NCI-H748 (cell line): ENCODE measurements around the gene KCNIP3.
A peak's percentile ranks its signal among the peaks of the same experiment; 100 is the strongest.

Source experiments
- DNase-seq: peaks from one replicate; lab custom pipeline; 2025; ENCODE audit not compliant: unreplicated experiment; lab: John Stamatoyannopoulos, UW

Gene KCNIP3

GRCh38 chr2:95294579-95295250, 2.4 kb upstream of the KCNIP3 start:
- DNase-seq, result no peak

- no peak for DNase-seq
These were observed 1.8 kb upstream of the KCNIP3 start for GRCh38 chr2:95295376-95295775.

GRCh38 chr2:95296011-95296410, 1.1 kb upstream of the KCNIP3 start:
- peak; percentile 49 for DNase-seq

- DNase-seq, result no peak
These were observed 670 bp downstream of the KCNIP3 start for GRCh38 chr2:95297639-95298395.

GRCh38 chr2:95298486-95299111, 1.5 kb downstream of the KCNIP3 start:
- no peak for DNase-seq

- DNase-seq, result no peak
These were observed 2.8 kb downstream of the KCNIP3 start for GRCh38 chr2:95299961-95300360.

GRCh38 chr2:95300450-95300849, 3.3 kb downstream of the KCNIP3 start:
- no peak for DNase-seq

GRCh38 chr2:95301186-95301585, 4.0 kb downstream of the KCNIP3 start:
- no peak for DNase-seq

GRCh38 chr2:95301876-95302641, 4.9 kb downstream of the KCNIP3 start:
- no peak for DNase-seq

- no peak for DNase-seq
These were observed 6.2 kb downstream of the KCNIP3 start for GRCh38 chr2:95303191-95303919.

- peak; percentile 45 for DNase-seq
These were observed 8.4 kb downstream of the KCNIP3 start for GRCh38 chr2:95305380-95306061.

- no peak for DNase-seq
These were observed 9.3 kb downstream of the KCNIP3 start for GRCh38 chr2:95306336-95306895.

GRCh38 chr2:95307036-95307435, 9.9 kb downstream of the KCNIP3 start:
- DNase-seq, result no peak

- DNase-seq, result no peak
These were observed 10.7 kb downstream of the KCNIP3 start for GRCh38 chr2:95307878-95308277.

- DNase-seq, result no peak
These were observed 11.4 kb downstream of the KCNIP3 start for GRCh38 chr2:95308426-95308990.

- no peak for DNase-seq
These were observed 12.5 kb downstream of the KCNIP3 start for GRCh38 chr2:95309599-95309998.

- DNase-seq, result no peak
These were observed 13.1 kb downstream of the KCNIP3 start for GRCh38 chr2:95310216-95310615.

- DNase-seq, result no peak
These were observed 13.5 kb downstream of the KCNIP3 start for GRCh38 chr2:95310651-95311050.

GRCh38 chr2:95311815-95312542, 14.8 kb downstream of the KCNIP3 start:
- DNase-seq, result no peak
